Right lobe of liver (tissue), 4 donors: ENCODE measurements around the gene UBALD2.

Experiments
- CTCF ChIP-seq, 4 donors: fragments of 200-600 bp in 3 of 4; fragments of 450-650 bp in 1 of 4; IDR thresholded peaks; one replicate each; pipeline versions ENCODE4 v1.5.1 to v1.8.0; 2016 to 2022; ENCODE audit warnings: antibody characterized with exemption in 4 of 4, mild to moderate bottlenecking in 2 of 4
- POLR2A ChIP-seq: fragments of 450-650 bp; IDR thresholded peaks from one replicate; pipeline ENCODE4 v1.6.1; 2017; ENCODE audit warnings: antibody characterized with exemption, mild to moderate bottlenecking
- donor health status: DM: no; HTN: no; CAD: no.
- donor health status: DM: no; HTN: no; CAD: no.
- donor health status: DM: no; HTN: yes; CAD: no.

- TF ChIP-seq CTCF (IDR thresholded peaks at IDR 0.05), result no peak
- TF ChIP-seq POLR2A, result no peak
Measured at GRCh38 chr17:76241204-76241538, 24.0 kb upstream of the UBALD2 start.
